AG08395 (cell line): ENCODE measurements around the gene SNCG.
"Not testable (repeated sequence)": the region's sequence is repeated elsewhere in the genome, so short reads cannot be mapped to it uniquely, and the experiment has no call there.

Source experiments
- DNase-seq: peaks from one replicate; pipeline ENCODE4 v3.0.0; 2012; ENCODE audit warnings: mixed read lengths, low spot score

Gene SNCG

DNA sequence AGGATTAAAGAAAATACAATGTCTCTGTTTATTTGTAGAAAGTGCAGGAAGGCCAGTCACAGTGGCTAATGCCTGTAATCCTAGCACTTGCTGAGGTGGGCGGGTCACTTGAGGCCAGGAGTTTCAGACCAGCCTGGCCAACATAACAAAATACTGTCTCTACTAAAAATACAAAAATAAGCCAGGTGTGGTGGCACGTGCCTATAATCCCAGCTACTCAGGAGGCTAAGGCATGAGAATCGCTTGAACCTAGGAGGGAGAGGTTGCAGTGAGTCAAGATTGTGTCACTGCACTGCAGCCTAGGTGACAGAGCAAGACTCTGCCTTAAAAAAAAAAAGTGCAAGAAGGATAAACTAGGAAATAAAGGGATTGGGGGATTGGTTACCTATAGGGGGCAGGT lies 20.1 kb downstream of the SNCG start:
- not testable (repeated sequence) for DNase-seq

DNA sequence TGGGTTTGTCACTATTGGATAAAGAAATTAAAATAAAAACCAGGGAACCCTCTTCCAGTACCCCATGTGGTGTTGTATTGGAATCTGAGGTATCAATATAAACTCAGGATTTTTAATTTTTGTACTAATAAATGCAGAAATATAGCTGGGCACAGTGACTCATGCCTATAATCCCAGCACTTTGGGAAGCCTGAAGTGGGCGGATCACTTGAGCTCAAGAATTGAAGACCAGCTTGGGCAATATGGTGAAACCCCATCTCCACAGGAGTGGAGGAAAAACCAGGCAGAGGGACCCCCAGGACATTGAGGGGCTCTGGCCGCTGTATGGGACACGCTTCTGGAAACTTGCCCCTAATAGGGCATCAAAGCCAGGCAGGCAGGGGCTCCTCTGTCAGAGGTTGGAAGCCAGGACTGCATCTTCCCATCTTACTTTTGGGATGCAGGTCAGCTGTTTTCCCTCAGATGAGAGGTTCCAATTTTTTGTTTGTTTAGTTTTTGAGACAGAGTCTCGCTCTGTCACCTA lies 21.0 kb downstream of the SNCG start:
- no peak for DNase-seq

DNA sequence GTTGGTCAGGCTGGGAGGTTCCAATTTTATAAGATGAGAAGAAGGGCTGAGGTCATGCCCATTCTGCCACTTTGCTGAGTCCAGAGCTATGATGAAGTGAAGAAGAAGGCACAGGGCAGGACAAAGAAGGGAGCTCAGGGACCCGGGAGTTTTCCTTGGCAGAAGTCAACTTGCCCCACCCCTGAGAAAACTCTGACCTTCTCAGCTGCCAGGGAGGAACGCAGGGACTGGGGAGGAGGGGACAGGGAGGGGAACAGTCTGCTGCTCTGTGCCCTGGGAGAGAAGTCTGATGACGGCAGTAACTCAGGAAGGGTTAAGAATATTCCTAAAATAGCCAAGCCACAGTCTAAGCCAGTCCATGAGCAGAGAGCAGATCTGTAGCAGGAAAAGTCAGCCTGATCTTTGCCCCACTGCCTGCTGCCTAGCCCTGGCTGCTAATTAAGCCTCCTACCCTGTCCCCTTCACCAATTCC lies 21.6 kb downstream of the SNCG start:
- peak; percentile 30 for DNase-seq

DNA sequence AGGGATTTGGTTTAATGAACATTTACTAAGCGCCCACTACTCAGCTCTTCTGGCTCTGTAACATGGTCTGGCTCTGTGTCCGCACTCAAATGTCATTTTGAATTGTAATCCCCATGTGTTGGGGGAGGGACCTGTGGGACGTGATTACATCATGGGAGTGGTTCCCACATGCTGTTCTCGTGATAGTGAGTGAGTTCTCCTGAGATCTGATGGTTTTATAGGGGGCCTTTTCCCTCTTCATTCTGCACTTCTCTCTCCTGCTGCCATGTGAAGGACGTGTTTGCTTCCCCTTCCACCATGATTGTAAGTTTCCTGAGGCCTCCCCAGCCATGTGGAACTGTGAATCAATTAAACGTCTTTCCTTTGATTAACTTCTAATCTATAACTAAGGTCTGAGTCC lies 22.6 kb downstream of the SNCG start:
- not testable (repeated sequence) for DNase-seq

DNA sequence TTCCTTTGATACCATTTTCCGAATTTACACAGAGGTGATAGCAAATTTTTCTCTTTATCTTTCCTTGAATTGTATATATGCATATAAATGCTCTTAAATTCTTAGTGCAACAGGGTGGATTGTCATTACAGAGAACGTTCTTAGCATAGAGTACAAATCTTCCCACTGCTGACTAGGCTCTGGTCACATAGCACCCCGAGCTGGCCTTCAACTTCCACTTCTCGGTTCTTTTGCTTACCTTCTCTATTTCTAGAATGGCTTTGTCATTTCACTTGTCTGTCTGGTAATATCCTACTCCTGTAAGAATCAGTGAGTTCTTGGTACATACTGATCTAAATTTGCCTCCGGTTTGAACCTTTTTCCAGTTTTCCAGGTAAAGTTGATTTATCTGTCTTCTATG lies 23.3 kb downstream of the SNCG start:
- DNase-seq, result no peak

DNA sequence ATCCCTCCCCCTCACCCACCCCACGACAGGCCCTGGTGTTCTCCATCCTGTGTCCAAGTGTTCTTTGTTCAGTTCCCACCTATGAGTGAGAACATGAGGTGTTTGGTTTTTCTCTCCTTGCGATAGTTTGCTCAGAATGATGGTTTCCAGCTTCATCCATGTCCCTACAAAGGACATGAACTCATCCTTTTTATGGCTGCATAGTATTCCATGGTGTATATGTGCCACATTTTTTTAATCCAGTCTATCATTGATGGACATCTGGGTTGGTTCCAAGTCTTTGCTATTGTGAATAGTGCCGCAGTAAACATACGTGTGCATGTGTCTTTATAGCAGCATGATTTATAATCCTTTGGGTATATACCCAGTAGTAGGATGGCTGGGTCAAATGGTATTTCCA lies 26.1 kb downstream of the SNCG start:
- DNase-seq, result not testable (repeated sequence)

DNA sequence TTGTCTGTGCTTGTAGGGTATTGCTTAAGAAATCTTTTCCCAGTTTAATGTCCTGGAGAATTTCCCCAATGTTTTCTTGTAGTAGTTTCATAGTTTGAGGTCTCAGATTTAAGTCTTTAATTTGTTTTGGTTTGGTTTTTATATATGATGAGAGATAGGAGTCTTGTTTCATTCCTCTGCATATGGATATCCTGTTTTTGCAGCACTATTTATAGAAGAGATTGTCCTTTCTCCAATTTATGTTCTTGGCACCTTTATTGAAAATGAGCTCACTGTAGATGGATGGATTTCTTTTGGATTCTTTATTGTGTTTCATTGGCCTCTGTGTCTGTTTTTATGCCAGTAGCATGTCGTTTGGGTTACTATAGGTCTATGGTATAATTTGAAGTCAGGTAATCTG lies 30.1 kb downstream of the SNCG start:
- no peak for DNase-seq

DNA sequence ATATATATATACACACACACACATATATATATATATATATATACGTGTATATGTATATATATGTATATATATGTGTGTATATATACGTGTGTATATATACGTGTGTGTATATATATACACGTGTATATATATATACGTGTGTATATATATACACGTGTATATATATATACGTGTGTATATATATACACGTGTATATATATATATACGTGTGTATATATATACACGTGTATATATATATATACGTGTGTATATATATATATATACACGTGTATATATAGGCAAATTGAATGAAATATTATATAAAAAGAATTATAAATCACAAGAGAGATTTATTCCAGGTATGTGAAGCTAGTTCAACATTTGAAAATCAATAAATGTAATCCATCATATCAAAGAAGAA lies 33.0 kb downstream of the SNCG start:
- not testable (repeated sequence) for DNase-seq

DNA sequence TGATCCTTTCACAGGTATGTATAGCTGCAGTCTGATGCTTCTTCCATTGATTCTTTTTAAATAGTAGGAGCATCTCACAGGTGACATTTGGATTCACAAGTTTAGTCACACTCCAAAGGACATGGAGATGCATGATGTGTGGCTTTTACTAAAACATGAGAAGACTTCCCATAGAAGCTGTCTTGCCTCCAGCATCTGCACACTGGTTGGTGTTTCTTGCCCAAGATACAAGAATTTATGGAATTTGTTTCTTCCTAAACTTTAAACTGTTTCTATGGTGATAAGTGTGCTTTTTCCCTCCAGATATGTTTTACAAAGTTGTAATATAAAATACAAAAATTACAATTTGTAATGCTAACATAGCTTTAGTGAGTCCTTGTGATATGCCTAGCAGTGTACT lies 34.1 kb downstream of the SNCG start:
- no peak for DNase-seq

DNA sequence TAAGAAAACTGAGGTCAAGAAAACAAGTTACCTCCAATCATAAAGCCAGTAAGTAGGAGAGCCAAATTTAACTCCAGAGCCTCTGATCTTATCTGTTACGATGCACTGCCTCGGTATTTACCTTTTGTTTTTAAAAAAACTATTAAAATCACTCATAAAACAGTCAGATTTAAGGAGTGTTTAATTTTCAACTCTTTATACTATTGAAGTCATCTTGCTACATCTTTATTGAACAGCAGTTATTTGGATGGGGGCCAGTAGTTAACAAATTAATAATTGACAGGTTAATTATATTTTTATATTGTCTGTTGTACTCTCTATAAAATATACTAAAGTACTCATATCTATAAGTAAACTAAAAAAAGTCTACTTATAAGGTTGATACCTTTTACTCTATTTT lies 34.5 kb downstream of the SNCG start:
- no peak for DNase-seq

DNA sequence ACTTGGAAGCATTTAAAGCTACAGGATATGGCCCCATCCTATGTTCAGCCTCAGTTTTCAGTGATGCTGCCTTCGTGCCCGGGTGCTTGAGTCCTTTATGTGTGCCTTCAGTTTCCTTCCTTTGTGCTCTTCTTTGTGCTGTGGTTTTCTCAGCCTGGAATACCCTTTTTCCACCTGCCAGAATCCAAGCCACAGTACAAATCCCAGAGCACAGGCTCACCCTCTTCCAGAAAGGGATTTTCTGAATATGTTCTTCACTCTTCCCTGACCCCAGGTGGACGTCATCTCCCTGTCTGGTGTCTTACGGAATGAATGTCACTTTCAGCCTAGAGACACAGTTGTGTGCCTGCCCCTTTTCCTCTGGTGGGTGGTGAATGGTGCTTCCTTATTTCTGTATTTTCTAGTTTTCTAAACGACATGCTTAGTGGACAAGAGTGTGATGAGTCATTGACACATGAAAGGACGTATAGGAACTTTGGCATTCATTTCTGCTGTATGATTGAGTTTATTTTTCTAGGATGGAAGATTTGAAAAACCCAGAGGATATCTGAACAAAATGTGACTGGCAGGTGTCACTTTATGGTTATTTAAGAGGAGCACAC lies 41.5 kb downstream of the SNCG start:
- DNase-seq, result not testable (repeated sequence)

DNA sequence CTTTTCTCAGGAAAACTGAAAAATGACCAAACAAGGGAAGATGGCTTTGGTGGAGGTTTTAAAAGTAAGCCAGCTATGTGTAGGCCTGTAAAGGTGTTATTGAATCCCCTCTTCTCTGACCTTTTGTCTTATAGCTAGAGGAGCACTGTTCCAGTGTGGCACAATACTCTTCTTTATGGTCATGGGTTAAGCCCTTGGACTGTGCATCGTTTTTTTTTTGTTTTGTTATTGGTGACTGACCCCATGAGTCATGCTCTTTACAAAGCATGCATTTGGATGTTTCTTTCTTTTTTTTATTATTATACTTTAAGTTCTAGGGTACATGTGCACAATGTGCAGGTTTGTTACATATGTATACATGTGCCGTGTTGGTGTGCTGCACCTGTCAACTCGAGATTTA lies 42.1 kb downstream of the SNCG start:
- DNase-seq, result no peak

DNA sequence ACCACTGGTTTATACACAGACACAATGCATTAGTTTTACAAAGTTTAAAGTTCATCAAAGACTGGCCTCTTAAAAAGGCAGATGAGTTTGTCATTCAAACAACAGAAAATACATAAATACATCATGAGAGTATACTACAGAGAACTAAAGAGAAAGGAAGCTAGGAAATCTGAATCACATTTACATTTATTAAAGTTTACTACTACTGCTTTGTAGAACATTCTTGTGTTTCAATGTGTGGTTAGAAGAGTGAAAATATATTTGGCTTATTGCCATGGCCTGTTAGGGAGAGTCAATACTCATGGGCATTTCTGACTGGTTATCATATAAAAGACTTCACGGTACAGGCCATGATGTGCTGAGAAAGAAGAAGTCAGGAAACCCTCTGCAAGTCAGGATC lies 48.7 kb downstream of the SNCG start:
- not testable (repeated sequence) for DNase-seq

DNA sequence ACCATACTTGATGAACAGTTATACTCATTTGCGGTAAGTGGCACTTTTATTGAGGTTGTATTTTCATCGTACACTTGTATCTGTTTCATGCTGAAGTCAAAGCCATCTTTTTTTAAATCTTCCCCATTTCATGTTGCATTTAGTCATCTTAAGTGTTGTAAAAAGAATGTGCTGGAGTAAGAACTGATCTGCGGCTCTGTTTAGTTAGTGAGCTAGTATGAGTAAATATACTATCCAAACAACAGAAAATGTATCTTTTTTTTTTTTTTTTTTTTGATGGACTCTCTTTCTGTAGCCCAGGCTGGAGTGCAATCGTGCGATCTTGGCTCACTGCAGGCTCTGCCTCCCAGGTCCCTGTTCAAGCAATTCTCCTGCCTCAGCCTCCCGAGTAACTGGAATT lies 49.3 kb downstream of the SNCG start:
- not testable (repeated sequence) for DNase-seq

DNA sequence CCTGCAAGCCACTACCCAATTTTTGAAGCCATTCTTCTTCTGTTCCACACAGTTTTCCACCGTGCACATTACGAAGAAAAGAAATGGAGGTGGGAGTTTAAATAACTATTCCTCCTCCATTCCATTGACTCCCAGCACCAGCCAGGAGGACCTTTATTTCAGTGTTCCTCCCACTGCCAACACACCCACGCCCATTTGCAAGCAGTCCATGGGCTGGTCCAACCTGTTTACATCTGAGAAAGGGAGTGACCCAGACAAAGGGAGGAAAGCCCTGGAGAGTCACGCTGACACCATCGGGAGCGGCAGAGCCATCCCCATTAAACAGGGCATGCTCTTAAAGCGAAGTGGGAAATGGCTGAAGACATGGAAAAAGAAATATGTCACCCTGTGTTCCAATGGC lies 49.9 kb downstream of the SNCG start:
- DNase-seq, result not testable (repeated sequence)

DNA sequence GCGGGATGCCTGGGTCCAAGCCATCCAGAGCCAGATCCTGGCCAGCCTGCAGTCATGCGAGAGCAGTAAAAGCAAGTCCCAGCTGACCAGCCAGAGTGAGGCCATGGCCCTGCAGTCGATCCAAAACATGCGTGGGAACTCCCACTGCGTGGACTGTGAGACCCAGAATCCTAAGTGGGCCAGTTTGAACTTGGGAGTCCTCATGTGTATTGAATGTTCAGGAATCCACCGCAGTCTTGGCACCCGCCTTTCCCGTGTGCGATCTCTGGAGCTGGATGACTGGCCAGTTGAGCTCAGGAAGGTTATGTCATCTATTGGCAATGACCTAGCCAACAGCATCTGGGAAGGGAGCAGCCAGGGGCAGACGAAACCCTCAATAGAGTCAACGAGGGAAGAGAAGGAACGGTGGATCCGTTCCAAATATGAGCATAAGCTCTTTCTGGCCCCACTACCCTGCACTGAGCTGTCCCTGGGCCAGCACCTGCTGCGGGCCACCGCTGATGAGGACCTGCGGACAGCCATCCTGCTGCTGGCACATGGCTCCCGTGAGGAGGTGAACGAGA lies 50.8 kb downstream of the SNCG start:
- not testable (repeated sequence) for DNase-seq
